Endometrial microvascular endothelial cells (primary cell): ENCODE measurements around the gene ELMOD1. TPM values are rescaled to one million over a fixed set of nuclear protein-coding genes. Genes with fewer than 3 reads are reported as not detected.

Experiments used
- in situ Hi-C: cut with HindIII; loops from 2 replicates; pipeline ENCODE4 v1.10.0; 2017; ENCODE audit warnings: low sequenced_read_pairs, low pct_unique_long_range_greater_than_20kb; ENCODE audit errors: inconsistent ontology term
- total RNA-seq: library from RNA; depleted of rRNA; stranded (reverse); fragments of >200 nt; gene quantifications from one replicate; pipeline ENCODE4 v1.2.3, GENCODE V29; 2015; ENCODE audit errors: inconsistent ontology term

ELMOD1 gene
- total RNA-seq, 1 donor from 2014 or later: not detected

DNA sequence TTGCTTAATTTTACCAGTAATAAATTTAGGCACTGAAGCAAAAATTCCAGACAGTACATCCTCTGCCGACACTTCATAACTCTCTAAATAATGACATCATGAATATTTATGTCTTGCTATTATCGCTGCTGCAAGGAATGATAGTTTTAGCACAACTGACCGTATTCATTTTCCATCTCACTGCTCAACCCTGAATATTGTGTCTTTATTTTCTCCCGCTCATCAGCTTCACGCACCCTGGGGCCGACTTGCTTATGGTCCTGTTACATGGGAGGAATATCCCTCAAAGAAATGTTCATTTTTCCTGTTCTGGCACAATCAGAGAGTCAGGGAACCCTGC lies 87.7 kb downstream of the ELMOD1 start:
- in situ Hi-C loops: no loop called here

DNA sequence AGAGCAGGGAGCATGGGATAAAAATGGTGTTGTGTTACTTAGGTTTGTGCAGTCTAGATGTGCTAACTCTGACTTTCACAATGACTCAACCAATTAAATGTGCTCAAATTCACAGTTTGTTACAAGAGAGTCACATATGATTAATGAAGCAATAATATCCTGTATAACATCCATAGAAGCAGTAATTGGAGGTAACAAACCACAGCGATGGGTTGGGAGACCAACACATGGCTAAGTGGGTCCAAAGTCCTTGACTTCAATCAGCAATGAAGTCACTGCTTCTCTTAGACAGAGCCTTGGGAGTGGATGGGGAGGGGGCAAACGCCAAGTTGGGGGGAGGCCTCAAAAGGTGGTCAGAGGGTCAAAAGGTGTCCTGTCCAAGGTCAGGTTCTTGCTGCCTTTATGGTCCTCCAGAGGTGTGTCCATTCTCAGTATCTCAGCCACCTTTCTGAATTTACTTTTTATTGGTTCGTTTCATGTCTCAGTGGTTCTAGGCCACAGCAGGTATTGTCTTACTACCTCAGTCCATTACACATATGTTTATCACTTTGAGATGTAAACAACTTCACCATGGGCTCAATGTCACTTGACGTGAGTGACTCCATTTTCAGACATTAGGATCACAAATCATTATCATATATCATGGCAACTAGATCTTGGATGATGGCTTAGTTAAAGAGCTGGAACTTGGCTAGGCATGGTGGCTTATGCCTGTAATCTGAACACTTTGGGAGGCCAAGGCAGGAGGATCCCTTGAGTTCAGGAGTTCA lies 88.5 kb downstream of the ELMOD1 start:
- in situ Hi-C loops: no loop called here

DNA sequence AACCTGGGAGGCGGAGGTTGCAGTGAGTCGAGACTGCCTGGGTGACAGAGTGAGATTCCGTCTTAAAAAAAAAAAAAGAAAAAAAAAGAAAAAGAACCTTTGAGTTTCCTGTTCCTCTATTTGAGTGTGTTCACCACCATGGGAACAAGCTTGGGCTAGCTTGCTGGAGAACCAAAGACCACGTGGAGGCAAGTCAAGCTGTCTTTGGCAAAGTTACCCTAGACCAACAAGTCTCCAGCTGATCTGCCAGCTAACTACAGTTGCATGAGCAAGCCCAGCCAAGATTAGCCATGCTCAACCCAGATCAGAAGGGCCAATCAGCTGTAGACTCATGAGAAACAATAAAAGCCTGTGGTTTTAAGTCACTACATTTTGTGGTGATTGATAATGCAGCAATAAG lies 91.2 kb downstream of the ELMOD1 start:
- in situ Hi-C loops: no loop called here

DNA sequence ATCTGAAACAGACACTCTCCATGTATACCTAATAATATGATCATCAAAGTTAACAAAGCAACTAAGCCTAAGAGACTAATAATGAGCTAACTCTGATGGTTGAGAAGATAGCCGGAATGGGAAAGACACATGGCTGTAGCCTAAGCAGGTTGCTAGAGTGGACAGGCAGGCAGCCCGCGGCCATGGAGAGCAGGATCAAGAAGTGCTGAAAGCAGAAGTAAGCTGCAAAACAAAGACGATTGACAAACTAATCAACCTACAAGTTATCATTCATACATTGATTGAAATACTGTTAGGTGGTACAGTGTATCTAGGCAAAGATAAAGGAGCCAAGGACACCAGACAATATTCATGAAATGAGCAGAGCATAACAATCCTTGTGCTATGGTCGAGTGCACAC lies 91.6 kb downstream of the ELMOD1 start:
- in situ Hi-C loops: no loop called here

DNA sequence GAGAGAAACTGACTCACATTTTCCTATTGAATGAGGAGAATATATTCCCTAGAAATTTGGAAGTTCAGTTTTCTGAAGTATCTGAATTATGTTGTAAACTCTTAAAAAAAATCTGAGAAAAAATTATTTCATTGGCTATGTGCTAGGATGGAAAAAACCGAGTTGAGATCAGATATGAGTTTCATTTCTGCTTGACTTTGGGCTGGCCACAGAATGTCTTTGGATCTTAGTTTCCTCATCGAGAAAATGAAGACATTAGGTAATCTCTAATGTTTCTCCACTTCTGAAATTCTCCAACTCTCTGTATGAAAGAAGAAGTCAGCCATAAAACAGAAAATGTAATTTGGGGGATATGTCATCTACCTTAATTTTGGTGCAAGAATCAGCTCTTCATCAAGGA lies 92.1 kb downstream of the ELMOD1 start:
- in situ Hi-C loops: no loop called here

DNA sequence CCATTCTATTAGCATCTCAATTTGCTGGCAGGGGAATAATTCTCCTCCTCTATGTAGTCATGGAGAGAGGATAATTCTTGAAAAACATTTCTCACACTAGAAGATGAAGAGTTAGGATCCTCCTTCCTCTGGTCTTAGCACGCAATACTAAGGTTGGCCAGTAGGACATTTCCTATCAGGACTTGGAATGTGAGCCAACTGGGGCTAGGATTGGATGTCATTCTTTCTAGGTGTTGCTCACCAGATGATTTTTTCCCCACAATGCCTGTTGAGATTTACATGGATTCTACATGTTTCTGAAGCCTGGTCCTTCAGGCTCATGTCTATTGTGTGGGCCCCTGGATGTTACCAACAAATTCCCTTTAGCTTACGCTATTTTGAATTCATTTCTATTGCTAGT lies 92.9 kb downstream of the ELMOD1 start:
- in situ Hi-C loops: no loop called here

DNA sequence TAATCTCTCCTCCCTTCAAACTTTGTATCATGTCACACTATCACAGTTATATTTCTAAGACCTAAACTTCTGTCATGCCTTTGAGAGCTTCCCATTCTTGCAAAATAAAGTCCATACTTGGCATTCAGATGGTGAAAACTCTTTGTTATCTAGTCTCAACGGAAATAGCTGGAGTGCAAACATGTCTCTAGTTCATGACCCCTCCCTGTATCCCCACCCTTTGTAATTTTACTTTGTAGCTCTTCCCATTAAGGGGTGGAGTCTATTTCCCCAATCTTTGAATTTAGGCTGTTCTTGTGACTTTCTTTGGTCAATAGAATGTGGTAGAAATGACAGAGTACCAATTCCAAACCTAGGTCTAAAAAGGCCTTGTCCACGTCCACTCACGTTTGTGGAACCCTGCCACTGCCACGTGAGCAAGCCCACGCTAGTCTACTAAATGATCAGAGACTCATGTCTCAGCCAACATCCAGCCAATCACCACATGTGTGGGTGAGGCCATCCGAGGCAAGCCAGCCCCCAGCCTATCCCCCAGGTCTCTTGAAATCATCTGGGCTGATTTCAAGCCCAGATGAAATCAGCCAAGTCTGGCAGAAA lies 97.5 kb downstream of the ELMOD1 start:
- in situ Hi-C loops: no loop called here

DNA sequence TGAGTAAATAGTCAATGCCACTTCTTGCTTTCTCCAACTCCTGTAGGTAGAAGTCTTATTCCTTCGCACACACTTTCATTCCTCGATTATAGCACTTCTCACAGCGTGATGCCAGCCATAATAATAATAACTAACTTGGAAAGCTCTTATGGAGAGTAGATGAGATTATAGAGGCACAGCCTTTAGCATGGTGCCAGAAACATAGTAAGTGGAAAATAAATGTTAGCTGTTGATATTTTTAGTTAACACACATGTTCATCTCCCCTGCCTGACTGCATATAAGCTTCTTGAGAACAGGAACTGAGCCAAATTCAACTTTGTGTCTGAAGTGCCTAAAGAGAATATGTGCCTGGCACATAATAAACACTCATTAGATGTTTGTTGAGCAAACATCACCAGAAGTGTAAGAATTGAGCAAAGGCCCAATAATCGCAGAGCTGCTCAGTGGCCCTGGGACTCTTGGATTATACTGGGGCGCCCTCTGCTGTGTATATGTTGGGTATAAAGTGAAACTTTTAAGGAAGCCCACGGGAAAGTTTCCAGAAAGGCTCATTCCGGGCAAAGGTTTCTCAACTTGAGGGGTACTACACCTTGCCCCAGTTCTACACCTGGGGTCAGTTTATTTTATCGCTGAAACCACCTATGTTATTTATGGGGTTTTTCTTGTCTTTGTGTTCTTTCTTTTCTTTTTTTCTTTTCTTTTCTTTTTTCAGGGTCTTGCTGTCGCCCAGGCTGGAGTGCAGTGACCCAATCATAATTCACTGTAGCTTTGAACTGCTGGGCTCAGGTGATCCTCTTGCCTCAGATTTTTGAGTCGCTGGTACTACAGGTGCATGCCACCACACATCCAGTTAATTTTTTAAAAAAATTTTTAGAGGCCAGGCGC lies 98.6 kb downstream of the ELMOD1 start:
- in situ Hi-C loops: no loop called here

DNA sequence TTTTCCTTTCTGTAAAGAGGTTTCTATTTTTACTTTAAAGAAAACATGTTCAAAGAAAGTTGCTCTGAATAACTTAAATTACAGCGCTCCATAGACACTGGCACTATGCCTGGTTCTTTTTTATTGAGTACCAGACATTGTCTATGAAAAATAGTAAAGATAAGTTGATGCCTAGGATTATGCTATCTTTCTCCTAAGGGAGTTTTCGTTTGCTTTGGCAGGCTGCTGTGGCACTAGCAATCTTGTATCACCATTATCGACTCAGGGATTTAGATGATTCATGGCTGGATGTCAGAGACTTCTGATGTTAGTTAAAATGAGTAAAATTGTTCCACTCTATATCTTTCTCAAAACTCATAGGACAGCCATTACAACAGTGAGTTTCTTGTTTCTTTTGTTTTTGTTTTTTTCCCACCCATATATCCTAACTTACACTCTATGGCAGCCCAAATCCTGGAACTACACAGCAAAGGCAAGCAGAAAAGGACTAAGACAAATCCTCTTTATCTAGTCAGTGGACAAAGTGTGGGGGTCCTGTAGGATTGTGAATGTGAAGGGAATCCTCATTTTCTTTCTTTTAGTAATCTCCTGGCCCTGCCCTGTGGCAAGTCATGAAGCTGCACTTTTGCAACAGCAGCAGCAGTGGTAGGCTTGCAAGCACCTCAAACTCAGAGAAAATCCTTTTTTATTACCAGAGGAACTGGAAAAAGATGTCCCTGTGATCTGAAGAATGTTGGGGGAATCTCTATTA lies 100.2 kb downstream of the ELMOD1 start:
- in situ Hi-C loops: no loop called here

DNA sequence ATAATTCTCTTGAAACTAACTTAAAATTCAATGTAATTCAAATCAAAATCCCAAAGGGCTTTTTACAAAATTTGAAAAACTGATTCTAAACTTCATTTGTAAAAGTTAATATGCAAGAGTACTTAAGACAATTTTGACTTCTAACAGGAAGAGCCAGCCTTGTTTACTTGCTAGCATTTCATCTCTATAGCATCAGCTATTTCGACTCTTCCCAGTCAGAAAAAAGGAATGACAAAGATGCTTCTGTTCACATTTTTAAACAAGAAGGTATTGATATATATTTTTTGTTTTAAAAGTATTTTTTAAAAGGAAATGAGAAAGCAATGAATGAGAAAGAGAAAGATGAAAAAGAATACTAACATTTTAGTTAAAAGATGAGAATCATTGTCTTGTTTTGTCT lies 104.5 kb downstream of the ELMOD1 start:
- in situ Hi-C loops: no loop called here

DNA sequence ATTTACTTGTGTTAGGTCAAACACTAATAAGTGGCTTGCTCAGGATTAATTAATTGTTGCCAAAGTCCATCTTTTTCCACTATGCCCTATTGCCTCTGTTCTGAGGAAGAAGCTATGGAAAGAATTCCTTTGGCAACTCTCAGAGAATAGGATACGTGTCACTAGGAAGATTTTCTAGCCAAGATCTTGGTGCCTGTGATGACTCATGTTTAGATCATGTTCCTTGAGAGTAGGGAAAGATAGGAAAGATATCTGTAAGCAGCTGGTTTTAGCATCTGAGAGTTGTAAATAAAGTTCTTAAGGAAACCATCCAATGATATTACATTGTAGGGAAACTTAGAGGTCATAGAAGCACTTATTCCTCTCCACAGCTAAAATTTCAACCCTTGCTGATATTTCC lies 105.2 kb downstream of the ELMOD1 start:
- in situ Hi-C loops: no loop called here

DNA sequence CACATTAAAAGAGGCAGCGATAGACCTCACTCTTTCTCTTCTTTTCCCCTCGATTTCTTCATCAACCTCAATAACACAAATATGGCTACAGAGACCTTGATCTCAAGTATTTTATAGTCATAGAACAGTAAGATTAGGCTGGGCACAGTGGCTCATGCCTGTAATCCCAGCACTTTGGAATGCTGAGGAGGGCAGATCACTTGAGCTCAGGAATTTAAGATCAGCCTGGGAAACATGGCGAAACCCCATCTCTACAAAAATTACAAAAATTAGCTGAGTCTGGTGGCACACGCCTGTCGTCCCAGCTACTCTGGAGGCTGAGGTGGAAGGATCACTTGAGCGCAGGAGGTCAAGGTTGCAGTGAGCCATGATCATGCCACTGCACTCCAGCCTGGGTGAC lies 106.3 kb downstream of the ELMOD1 start:
- in situ Hi-C loops: no loop called here

DNA sequence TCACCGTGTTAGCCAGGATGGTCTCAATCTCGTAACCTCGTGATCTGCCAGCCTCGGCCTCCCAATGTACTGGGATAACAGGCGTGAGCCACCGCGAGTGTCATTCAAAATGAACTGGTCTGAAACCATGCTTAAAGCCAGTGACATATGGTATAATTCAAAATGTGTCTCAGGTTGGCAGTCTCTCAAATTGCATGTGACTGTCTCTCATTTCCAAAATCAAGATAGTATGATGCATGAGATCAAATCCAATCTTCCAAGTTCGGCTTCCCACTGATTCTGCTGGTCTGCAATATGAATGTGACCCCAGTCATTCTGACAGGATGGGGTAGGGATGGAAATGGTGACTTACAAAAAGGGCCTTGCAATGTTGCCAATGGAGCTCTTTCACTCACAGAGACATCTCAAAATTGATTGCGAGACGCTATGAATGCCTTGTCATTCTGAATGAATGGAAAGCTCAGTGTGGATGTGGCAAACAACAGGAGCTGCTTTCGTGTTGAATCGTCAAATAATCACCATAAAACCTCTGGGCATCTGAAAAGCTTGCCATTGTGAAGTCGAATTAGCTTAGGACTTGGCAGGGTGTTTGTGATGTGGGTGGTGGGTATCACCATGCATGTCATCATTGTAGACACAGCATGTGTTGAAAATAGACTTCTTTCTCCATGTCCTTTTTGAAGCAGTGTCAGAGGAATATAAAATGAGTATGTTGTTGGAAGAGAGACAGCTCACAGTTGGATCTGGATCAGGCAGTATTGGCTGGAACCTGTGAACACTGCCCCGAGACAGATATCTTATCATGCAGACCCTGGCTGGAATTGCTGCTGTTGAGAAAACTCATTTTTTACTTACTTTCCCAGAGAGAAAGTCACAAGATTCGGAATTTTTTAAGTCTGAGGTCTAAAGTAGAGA lies 108.7 kb downstream of the ELMOD1 start:
- in situ Hi-C loops: no loop called here

DNA sequence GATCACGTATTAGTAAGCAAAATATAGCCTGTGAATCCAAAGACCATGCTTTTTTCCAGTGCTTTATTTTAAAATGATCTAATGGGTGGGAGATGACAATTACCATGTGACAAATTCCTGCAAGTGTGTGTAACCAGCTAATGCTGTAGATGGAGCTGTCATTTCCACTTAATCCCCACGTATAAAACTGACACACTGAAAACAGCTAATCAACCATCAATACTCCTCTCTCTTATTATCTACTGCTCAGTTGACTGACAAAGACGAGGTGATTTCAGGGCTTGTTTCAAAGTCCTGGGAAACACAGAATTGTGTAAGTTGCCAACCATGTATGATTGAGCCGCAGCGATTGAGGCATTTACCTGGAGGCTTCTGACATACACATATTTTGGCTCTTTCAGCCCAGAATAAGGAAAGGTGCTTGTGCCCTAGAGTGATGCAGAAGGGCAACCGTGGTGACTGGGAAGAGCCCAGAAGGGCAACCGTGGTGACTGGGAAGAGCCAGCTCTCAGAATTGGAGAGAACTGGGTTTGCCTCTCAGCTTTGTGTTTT lies 111.2 kb downstream of the ELMOD1 start:
- in situ Hi-C loops: no loop called here

DNA sequence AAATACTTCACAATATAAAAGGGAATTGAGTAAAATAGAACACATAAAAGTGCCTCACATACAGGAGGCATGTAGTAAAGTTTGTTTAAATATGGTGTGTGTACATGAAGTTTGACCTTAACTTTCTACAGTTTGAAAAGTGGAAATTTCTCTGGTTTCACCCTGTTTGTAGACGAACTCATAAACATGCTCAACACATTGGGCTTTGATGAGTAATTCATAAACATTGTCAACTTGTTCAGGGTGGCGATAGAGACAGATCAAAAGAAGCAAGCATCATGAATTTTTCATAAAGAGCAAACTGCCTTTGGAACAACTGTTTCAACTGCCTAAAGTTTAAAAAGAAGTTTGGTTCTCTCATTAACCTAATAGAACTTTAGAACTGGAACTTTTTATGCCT lies 111.8 kb downstream of the ELMOD1 start:
- in situ Hi-C loops: no loop called here

DNA sequence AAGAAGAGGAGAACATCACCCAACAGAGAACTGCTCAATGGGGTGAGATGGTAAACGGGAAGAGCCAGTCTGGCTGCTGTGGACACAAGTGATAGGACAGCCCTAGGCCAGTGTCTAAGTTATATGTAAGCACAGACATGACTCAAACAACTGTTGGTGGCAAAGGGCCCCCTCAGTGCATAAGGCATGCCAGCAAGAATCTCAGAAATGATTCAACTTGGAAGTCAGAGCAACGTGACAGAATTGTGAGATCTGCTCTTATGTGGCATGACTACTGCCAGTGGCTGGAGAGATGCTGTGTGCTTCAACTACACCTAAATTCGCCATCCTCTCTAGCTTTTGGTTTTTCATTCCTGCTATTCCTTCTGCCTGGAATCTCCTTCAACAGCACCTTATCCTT lies 113.5 kb downstream of the ELMOD1 start:
- in situ Hi-C loops: no loop called here

DNA sequence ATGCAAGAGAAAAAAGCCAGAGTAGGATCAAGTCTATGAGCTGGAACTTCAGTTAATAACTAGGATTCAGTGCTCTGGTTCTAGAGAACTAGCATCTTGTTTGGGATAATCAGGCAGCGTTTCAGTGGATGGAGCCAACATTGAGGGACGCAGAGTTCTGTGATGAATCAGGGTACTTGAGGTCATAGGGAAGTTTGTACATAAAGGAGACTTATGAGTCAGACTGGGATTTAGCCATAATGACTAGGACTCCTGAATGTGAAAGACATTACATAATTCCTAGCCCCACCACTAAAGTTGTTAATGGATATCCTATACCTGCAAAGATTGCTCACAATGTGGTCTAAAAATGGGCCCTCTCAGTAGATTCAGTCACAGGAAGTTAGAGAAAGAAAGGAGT lies 114.1 kb downstream of the ELMOD1 start:
- in situ Hi-C loops: no loop called here

DNA sequence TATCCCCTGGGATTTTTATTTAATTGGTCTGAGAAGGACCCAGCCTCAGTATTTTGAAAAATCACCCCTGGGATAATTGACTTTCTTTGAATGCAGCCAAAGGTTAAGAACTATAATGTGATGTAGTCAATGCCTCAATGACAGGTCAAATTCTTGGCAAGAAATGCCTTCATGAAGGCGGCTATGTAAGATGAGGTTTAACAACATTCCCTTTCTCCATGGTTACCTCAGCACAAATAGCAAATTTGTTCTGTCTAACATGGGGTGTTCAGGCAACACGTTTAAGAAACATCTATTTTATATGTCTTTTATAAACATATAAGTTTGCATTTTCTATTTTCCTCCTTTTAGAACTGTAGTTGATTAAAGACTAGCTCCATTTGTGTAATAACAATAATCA lies 115.6 kb downstream of the ELMOD1 start:
- in situ Hi-C loops: no loop called here
